ENCODE measurements around the gene ATPAF1.
A peak's percentile ranks its signal among the peaks of the same experiment; 100 is the strongest.
"Not testable (repeated sequence)": the region's sequence is repeated elsewhere in the genome, so short reads cannot be mapped to it uniquely, and the experiment has no call there.

The ATPAF1 gene, protein sequence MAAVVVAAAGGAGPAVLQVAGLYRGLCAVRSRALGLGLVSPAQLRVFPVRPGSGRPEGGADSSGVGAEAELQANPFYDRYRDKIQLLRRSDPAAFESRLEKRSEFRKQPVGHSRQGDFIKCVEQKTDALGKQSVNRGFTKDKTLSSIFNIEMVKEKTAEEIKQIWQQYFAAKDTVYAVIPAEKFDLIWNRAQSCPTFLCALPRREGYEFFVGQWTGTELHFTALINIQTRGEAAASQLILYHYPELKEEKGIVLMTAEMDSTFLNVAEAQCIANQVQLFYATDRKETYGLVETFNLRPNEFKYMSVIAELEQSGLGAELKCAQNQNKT

DNA sequence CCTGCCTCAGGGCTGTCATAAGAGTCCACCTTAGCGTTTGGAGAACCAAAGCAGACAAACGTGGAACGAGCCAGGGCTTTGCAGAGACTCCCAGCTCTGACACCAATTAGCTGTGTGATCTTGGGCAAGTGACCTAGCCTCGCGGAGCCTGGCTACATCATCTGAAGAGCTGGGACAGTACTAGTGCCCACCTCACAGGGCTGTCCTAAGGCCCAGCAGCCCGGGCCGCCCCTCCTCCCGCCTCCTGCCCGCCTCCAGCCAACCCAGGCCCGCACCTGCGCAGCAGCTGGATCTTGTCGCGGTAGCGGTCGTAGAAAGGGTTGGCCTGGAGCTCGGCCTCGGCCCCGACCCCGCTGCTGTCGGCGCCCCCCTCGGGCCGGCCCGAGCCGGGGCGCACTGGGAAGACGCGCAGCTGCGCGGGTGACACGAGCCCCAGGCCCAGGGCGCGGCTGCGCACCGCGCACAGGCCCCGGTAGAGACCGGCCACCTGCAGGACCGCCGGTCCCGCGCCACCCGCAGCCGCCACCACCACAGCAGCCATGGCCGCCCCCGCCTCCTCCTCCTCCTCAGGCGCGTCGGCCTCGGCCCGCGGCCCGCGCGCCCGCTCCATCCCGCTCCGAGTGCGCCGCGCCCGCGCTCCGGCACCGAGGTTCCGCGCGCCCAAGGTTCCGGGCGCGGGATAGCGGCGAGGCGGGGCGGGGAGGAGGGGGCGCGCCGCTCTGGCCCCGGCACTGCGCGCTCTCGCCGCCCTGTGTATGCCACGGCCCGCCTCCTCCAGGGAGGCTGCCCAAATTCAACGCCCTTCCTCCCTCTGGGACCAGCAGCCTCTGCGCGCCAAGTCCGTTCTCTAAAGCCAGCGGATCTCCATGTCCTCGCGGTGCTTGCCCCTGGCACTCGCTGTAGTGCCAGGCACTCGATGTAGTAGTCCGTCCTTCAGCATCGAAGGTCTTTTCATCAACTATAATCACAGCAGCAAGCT, at the start of gene ATPAF1:
Gene ATPAF1, minus strand, starts transcription at position 583 of the 979 bp plus-strand sequence. Its CDS starts 42 bp downstream, at position 541.
- peak; percentile 75 for DNase-seq

DNA sequence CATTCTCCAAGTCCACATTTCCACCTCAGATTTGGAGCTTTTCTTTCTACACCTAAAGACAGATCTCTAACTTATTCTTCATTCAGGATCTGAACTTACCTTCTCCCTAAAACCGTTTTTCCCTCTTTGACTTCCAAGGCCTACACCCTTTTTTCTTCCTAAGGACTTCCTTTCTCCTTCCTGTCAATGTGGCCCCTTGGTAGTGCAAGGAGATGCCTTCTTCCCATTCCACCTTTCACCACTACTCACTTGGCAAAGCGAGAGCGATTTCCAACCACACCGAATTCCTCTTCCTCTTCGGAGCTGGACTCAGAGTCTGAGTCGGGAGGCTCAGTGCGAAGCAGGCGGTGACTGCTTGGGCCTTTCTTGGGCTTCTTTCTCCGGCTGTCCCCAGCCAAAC, 49.5 kb upstream of the ATPAF1 start:
- DNase-seq, result no peak

DNA sequence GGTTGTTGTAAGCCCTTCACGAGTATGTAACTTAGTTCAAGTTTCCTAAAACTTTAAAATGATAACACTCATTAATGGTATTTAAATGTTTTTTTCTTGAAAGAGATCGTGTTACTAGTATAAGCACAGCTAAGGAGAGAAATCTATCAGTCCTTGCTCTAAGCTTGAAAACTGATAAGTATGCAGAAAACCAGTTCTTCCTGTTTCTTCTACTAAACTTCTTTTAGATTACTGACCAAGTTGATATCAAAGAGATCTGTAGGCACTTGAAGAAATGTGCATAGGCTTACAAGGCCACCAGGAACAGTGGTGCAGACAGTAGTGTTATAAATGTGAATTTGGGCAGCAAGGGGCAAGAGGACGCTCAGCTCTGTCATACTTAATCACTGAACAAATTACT, 46.8 kb upstream of the ATPAF1 start:
- DNase-seq, result no peak

DNA sequence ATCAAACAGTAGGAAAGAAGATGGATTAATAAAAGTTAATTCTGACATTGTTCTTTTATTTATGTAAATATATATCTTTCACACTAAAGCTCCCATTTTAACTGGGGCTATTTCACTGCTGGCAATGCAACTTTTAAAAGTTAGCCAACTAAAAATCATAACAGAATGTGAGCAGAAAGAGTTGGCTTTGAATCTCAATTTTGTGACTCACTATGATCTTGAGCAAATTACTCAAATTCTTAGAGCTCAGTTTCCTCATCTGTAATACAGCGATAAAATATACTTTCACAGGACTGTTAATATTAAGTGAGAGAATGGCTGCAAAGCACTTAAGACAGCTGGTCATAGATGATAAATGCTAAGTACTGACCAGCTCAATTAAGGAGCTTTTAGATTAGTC, 40.0 kb upstream of the ATPAF1 start:
- DNase-seq, result no peak

DNA sequence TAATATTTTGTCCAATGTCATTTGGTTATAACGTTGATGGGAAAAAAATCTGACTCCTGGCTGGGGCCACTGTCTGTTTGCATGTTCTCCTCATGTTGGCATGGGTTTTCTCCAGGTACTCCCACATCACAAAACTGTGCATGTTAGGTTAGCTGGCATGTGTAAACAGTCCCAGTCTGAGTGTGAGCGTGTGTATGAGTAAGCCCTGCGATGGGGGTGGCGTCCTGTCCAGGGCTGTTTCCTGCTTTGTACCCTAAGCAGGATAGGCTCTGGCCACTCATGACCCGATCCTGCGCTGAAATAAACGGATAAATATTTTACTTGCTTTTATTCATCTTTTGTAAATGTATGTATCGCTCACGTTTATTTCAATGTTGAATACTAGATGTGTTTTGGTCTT, 37.2 kb upstream of the ATPAF1 start:
- no peak for DNase-seq

DNA sequence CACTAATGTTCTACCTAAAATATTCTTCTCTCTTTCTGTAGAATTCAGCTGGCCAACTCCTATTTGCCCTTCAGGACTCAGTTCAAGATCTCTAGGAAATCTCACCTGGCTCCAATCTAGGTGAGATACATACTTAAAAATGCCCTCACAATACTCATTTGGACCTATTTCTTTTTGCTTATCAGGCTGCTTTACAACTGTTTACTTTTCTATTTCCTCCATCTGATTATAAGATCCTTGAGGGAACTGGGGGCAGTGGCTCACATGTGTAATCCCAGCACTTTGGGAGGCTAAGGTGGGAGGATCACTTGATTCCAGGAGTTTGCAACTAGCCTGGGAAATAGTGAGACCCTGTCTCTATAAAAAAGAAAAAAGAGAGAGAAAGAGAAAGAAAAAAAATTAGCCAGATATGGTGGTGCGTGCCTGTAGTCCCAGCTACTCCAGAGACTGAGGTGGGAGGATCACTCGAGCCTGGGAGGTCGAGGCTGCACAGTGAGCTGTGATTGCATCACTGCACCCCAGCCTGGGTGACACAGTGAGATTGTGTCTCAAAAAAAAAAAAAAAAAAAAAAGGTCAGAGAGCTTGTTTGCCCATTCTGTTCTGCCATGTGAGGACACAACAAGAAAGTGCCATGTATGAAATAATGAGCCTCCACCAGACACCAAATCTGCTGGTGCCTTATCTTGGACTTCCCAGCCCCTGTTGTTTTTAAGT, 35.9 kb upstream of the ATPAF1 start:
- no peak for DNase-seq

DNA sequence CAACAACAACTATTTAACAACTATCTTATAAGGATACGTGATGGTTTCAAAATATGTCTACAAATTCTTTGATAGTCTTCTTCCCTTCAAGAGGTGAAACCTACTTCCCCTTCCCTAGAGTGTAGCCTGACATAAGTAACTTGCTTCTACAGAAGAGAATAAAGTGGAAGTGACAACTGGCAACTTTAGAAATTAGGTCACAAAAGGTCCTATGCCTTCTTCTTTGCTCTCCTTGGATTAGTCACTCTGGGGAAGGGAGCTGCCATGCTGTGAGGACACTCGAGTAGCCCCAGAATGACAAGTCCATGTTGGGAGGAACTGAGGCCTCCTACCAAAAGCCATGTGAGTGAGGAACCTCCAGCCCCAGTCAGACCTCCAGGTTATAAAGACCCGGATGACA, 31.5 kb upstream of the ATPAF1 start:
- DNase-seq, result no peak

DNA sequence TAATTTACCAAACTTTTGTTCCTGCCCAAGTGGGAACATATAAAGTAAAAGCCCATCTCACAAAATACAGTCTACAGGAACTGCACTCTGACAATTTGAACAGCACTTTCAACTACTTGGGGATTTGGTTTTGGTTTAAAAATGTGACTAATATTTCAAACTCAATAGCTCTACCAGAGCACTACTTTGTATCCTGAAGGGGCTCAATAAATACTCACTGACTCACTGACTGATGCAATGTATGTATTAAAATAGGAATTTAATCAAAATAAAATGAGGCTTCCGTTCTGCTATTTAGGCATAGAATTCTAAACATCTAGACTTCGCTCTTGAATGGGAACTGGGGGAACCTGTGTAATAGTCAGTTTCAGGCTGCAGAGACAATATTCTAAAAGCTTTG, 28.9 kb upstream of the ATPAF1 start:
- DNase-seq, result no peak

DNA sequence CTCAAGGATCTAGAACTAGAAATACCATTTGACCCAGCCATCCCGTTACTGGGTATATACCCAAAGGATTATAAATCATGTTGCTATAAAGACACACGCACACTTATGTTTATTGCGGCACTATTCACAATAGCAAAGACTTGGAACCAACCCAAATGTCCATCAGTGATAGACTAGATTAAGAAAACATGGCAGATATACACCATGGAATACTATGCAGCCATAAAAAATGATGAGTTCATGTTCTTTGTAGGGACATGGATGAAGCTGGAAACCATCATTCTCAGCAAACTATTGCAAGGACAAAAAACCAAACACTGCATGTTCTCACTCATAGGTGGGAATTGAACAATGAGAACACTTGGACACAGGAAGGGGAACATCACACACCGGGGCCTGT, 26.5 kb upstream of the ATPAF1 start:
- DNase-seq, result not testable (repeated sequence)

DNA sequence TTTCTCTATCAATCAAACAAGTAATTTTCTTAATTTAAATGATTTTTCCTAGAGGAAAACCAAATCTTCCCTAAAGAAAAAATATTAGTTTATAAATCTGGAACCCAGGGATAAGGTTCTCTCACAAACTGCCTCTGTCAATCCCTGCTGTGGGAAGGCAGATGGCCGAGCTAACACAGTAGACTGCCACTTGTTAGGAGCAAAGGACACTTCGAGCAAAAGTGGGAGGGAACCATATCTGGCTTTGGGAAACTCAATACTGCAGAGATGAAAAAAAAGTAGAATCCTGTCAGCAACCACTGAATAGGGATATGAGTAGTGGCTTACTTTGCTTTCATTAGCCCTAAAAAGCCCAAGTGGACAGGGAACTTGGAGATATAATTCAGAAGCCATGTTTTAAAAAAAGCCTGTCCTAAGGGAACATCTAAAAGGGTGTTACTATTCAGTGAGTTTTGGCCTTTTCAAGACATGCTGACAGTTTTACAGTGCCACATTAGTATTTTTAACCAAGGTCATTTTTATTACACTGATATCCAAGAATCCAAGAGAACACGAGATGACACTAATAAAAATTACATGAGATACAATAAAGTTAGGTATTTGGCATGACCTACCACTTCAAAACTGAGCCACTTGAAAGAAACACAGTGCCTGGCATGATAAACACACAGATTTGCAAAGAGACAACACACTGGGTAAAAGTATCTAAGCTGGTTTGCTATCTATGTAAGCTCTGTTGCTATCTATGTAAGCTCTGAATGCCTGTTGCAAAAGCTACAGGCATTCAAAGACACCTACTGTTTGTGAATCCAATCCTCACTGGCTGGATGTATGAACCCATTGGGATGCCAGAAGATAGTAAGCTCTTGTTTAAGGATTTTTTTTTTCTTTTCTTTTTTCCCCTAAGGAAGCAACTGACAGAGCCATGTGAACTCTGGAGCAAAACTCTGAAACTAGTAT, 24.9 kb upstream of the ATPAF1 start:
- DNase-seq, result no peak

DNA sequence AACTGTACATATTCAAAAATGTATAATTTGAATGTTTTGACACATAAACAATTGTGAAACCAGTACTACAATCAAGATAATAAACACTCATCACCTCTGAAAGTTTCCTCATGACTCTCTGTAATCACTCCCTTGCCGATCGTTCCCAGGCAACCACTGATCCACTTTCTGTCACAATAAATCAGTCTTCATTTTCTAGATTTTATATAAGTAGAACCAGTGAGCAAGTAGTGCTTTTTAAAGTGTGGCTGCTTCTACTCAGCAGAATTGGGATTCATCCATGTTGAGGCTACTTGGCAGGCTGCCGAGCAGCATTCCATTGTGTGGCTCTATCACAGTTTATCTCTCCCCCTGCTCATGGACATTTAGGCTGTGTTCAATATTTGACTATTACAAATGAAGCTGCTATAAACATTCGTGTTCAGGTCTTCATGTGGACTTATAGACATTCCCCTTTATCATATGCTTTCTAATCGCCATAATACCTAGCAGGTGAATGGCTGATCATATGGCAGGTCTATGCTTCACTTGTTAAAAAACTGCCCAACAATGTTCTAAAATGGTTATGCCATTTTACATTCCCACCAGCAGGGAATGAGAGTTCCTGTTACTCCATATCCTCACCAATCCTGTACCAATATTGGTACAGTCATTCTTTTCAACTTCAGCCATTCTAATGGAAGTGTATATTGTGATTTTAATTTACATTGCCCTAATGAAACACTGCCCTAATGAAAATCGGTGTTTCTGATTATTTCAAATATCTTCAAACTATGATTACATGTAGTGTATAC, 24.0 kb upstream of the ATPAF1 start:
- no peak for DNase-seq

DNA sequence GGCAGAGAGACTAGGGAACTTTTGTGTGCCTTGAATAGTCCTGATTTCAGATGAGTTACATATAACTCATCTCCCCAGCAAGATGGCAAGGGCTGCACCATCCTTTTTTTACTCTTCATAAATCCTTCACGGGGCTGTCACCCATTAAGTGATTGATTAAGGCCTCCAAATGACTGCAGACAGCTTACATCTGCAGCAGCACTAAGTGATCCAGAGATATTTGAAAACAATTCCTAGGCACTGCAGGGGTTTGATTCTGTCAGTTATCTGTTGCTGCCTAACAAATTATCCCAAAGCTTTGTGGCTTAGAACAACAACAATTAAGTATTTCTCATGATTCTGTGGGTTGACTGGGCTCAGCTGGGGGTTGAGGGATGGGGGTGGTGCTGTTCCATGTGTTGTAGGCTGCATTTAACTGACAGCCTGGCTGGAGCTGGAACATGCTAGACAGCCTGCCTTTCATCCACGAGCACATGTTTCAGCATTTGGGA, 22.8 kb upstream of the ATPAF1 start:
- DNase-seq, result no peak

DNA sequence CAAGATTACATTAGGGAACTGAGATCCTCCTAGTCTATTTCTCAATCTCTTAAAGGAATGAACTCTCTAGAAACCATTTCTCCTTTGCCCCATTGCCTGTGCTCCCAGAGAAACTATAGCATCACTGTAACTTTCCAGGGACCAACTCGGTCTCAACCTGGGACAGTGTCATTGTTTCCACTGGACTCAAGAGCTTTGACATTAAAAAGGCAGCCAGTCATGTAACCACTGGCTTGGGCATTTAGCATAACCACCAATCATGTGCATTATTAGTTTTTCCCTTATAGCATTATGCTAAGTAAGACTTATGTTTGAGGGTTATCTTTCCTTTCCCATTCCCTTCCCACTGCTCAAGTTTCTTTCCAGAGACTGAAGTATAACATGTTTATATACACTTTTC, 21.7 kb upstream of the ATPAF1 start:
- no peak for DNase-seq

DNA sequence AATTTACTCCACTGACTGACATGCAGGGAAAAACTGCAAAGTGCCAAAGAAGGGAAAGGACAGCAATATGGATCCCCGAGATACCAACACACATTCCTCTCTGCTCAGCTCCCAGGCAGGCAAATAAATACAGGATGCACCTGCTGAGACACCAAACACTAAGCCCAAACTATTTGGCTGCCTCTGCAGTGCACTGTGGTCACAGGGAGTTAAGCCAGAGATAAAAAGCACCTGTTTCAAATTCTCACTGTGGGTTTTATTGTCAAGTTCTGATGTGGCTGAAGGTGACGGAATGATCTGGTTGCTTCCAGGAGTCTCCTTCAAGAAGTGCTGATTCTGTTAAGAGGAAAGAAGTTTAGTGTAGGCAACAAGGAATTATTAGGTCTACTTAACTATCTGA, 21.2 kb upstream of the ATPAF1 start:
- DNase-seq, result no peak

DNA sequence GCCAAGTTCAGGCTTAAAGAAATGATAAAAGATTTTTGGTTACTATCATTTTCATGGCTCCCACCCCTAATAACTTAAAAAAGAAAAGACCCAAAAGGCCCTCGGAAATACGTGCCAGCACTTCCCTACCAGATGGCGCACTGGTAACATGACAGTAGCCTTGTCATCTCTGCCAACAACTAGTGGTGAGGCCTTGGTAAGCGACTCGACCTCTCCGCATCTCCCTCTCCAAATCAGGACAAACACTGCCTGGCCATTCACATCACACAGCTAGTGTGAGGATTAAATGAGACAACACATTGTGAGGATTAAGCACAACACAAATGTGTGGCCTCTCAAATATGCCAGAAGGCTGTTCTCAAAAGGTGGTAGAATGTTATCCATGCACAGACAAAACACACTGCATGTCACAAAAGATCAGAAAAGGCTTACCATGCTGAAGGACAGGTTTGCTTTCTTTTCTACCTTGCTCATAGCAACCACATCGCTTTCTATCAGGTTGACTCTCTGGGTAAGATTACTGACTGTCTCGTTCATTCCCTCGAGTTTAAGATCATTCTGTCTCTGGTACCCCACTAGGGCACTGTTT, 19.9 kb upstream of the ATPAF1 start:
- no peak for DNase-seq

DNA sequence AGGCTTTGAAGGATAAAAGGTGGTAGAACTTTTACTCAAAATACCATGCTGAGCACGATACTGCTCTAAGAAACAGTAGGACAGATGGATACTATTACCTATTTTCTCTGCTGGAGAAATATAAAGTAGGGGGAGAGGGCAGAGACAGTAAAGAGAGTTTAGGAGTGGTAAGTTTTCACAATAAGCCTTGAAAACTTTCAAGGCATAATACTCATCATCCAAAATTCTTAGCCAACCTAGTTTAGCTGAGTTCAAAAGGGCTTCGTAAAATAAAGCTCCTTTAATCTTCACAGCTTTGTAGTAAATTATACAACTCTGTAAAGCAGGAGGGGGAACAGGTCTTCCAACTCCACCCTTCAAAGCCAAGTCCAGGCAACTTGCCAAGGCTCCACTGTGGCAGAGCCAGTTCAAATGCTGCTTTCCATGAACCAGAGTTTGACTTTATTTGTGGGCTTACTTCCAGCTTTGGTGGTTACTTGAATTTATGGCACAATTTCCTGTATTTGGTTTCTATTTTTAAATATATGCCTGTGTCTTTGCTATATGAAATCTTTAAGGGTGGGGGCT, 19.0 kb upstream of the ATPAF1 start:
- DNase-seq, result no peak

DNA sequence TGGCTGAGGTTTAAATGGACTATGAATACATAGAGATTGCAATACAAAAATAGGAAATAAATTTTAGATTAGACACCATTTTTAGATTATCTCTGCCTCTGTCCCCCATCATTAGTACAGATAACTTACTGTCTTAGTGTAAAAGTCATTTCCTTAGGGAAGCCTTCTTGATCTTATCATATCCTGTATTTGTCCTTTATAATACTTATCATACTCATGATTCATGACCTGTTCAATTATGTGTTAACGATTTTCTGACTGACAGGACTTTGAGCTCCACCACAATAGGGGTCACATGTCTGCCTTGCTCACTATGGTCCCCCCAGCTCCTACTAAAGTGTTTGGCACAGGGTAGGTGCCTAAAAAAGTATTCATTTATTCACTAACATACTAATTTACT, 18.1 kb upstream of the ATPAF1 start:
- no peak for DNase-seq

DNA sequence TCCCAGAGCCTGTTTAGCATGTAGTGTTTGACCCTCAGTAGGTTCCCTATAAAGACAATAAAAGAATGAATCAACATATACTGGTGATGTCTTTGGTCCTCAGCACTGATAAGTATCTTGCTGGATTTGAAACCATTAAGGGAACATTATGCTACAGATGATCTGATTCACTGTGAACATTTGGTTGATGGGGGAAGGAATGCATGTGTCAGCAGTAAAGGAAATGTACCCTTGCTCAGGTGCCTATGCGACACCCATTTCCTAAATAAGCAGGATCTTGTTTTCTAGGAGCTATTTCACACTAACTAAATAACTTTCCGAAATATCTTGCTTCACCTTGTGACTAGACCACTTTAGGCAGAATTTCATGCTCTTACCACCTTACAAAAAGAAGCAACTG, 16.5 kb upstream of the ATPAF1 start:
- no peak for DNase-seq

DNA sequence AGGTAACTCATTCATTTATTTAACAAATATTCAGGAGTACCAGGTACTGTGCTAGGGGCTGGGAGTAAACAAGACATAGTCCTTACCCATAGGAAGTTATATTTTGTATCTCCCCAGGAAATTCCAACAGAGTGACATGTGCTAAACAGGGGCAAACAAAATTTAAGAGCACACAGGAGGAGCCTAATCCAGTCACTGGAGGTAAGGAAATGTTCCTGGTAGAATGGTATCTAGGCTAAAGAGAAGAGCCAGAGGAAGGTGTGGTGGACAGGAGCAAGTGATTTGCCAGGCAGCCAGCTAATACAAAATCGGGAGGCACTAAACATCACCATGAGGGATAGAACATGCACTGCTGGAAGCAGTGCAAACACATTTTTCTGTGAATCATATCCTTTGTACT, 13.9 kb upstream of the ATPAF1 start:
- DNase-seq, result no peak

DNA sequence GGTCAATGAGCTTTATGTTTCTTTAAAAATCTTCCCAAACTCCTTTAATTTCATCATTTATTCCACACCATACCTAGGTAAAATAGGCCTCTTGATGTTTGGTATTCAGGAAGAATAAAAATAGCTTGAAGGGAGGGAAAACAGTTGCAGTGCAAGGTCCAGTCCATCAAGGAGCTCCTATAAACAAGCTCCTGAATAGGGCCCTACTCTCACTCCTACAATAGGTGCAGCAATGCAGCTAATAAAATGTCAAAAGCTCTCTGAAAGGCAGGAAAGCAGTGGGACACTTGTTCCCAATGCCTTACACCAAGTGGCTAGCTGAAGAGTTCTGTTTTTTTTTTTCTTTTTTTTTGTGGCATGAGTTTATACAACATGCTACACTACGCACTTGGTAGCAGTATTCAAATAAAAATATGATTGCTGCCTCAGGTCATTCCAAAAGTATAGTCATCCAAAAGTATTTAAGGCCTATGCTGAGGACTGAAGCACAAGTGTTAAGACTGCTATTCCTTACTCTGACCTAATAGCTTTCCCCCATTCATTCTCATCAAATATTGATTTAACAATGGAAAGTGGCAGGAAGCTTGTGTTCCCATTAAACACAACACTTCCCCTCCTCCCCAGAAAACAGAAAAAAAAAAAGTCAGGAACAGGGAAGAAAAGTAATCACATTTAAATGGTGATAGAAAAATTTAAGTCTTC, 13.3 kb upstream of the ATPAF1 start:
- no peak for DNase-seq
